Left ventricle myocardium inferior (tissue), 1 donor: ENCODE measurements around the gene ZBED5. TPM values are rescaled to one million over a fixed set of nuclear protein-coding genes. Genes with fewer than 3 reads are reported as not detected.
"Not testable (repeated sequence)": the region's sequence is repeated elsewhere in the genome, so short reads cannot be mapped to it uniquely, and the experiment has no call there.

Source experiments
- DNase-seq: peaks from one replicate; pipeline ENCODE4 v3.0.0-alpha.2; 2020
- H3K27ac ChIP-seq: fragments of 200-600 bp; replicated peaks from 2 replicates; pipeline ENCODE4 v1.8.0; 2021
- H3K27me3 ChIP-seq: fragments of 200-600 bp; 2 replicates; pipeline ENCODE4 v1.8.0; 2021; ENCODE audit warnings: low read depth
- H3K36me3 ChIP-seq: fragments of 200-600 bp; 2 replicates; pipeline ENCODE4 v1.8.0; 2021
- H3K4me1 ChIP-seq: fragments of 200-600 bp; 2 replicates; pipeline ENCODE4 v1.8.0; 2021
- H3K4me3 ChIP-seq: fragments of 200-600 bp; 2 replicates; pipeline ENCODE4 v1.8.0; 2021; ENCODE audit warnings: mild to moderate bottlenecking, moderate library complexity
- H3K9me3 ChIP-seq: fragments of 200-600 bp; replicated peaks from 2 replicates; pipeline ENCODE4 v1.8.0; 2021
- intact Hi-C: fragments of 100-400 bp; cut with micrococcal nuclease; formaldehyde crosslinking; loops from one replicate; pipeline ENCODE4 v1.11.0; 2022
- total RNA-seq: library from RNA; stranded (reverse); fragmentation: NEBNext Ultra II Directional; extraction: Animal tissue kit (Norgen Biotek cat#: 25700); gene quantifications from one replicate; pipeline ENCODE4 v1.2.1, GENCODE V29; 2021
- TF ChIP-seq, protein P1 (sequence below): fragments of 200-600 bp; IDR thresholded peaks from 2 replicates; pipeline ENCODE4 v1.8.0; 2021; ENCODE audit warnings: antibody characterized with exemption, mild to moderate bottlenecking, borderline replicate concordance
- donor health status: DM: no; HTN: yes; CAD: no; lungs with severe emphysema.

ZBED5 gene
- total RNA-seq, 1 donor from 2014 or later = 41.6 TPM

DNA sequence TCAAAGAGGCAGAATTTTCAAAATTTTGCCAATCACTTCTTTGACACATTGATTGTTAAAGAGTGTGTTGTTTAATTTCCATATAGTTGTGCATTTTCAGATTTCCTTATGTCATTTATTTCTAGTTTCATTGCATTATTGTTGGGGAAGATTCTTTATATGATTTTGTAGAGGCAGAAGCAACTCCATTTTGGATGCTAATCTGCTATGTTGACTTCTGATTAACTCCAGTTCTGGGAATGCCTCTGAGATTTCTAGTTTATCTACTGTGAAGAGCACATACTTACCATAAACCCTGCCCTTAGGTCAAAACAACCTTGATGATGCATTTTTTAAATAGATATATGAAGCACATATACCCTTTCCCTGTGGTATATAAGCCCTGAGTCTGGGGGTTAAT lies 29.5 kb upstream of the ZBED5 start:
- intact Hi-C loops = no loop called here
- Histone ChIP-seq H3K27ac (peak overlapping the region; percentile 69), H3K4me3 (no peak overlapping the region)

DNA sequence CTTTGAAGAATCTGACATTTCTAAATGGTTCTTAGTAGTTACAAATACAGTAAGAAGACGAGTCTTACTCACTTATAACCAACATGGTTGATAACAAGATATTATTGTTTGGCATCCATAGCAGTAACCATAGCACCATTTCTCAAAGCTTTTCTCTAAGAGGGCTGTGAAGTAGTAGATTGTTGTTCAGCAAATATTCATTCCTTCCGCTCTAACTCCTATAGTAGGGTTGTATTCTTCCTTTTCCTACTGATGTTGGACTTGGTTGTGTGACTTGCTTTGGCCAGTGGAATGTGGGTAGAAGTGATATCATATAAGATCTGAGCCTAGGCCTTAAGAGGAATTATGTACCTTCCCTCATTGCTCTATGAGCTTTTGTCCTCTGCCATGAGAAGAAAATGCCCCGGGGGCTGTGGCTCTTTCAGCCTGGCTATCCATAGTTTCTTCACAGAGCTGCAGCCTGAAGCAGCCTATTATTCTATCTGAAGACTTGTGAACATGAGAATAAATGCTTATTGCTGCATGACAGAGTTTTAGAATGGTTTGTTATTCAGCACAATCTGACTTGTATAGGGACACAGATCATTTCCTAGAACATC lies 28.9 kb upstream of the ZBED5 start:
- TF ChIP-seq, protein P1, sequence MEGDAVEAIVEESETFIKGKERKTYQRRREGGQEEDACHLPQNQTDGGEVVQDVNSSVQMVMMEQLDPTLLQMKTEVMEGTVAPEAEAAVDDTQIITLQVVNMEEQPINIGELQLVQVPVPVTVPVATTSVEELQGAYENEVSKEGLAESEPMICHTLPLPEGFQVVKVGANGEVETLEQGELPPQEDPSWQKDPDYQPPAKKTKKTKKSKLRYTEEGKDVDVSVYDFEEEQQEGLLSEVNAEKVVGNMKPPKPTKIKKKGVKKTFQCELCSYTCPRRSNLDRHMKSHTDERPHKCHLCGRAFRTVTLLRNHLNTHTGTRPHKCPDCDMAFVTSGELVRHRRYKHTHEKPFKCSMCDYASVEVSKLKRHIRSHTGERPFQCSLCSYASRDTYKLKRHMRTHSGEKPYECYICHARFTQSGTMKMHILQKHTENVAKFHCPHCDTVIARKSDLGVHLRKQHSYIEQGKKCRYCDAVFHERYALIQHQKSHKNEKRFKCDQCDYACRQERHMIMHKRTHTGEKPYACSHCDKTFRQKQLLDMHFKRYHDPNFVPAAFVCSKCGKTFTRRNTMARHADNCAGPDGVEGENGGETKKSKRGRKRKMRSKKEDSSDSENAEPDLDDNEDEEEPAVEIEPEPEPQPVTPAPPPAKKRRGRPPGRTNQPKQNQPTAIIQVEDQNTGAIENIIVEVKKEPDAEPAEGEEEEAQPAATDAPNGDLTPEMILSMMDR = no peak
- Histone ChIP-seq H3K36me3 (no peaks in the 10 kb centered on the region), H3K4me1 (peaks cover 28% of the 10 kb centered on the region), H3K27me3 (no peaks in the 10 kb centered on the region), H3K4me3 (no peak overlapping the region), H3K9me3 (peaks cover 18% of the 10 kb centered on the region), H3K27ac (peak overlapping the region; percentile 69)
- intact Hi-C loops = no loop called here
- DNase-seq = no peak

More for the DNA sequence above, 29.5 kb upstream of the ZBED5 start:
- TF ChIP-seq, protein P1 = no peak
- H3K36me3 ChIP-seq = no peaks in the 10 kb centered on the region
- H3K27me3 ChIP-seq = no peaks in the 10 kb centered on the region
- DNase-seq = no peak
- H3K4me1 ChIP-seq = peaks cover 32% of the 10 kb centered on the region
- peaks cover 18% of the 10 kb centered on the region for H3K9me3 ChIP-seq

DNA sequence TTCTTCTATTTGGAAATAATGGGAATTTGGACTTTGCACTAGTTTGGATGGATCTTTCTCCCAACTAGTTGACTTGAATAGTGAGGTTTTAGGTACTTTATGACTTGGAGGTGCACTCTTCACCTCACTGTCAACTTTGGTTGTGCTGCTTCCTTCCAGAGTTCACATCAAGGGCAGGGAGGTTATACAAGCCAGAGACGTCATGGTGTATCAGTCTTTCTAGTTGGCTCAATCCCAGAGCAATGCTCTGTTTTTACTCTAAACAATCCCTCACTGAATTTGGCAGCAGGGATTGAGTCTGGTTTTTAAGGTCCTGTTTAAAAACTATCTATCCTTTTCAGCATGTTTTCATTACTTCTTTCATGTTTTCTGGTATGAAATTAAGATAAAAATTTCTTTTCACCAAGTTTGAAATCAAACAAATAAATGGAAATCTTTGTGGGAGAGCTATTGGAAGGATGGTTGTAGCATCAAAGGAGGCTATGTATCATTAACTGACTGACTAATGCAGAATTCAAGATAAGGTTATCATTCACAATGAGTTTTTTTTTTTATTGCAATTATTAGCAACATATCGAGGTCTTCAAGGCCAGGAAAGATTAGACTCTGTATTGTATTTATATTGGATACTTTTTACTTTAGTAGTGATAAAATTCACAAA lies 28.0 kb upstream of the ZBED5 start:
- H3K27me3 ChIP-seq = no peaks in the 10 kb centered on the region
- no peaks in the 10 kb centered on the region for H3K36me3 ChIP-seq
- TF ChIP-seq, protein P1 = no peak
- peaks cover 18% of the 10 kb centered on the region for H3K9me3 ChIP-seq
- peak overlapping the region; percentile 69 for H3K27ac ChIP-seq
- no peak for DNase-seq
- intact Hi-C loops = no loop called here
- H3K4me1 ChIP-seq = peaks cover 28% of the 10 kb centered on the region
- no peak overlapping the region for H3K4me3 ChIP-seq

DNA sequence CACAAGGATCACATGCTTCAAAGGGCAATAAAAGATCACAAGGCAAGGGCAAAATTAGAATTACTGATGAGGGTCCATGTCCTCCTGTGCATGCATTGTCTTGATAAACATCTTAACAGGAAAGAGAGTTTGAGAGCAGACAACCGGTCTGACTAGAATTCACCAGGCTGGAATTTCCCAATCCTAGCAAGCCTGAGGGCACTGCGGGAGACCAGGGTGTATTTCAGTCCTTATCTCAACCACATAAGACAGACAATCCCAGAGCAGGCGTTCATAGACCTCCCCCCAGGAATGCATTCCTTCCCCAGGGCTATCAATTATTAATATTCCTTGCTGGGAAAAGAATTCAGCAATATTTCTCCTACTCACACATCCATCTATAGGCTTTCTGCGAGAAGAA lies 26.4 kb upstream of the ZBED5 start:
- H3K27ac ChIP-seq, H3K27me3 ChIP-seq, intact Hi-C loops, H3K36me3 ChIP-seq, H3K9me3 ChIP-seq, H3K4me3 ChIP-seq, DNase-seq: not testable (repeated sequence)
- H3K4me1 ChIP-seq = peaks cover 28% of the 10 kb centered on the region

DNA sequence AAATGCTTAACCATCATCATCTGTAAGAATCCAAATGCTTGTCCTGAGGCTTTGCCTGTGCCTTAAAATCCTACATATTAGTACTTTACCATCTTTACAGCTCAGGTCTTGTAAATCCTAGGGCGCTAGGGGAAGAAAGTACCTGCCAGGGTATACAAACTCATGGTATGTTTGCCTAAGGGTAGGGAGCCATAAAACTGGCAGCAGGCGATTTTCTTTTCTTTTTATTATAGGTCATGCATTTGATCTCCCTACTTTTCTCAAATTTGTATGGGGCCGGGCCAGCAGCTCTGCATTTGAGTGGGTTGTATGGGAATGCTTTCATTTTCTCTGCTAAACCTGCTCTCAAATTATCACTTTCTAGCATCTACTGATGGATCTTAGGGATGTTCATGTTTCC lies 24.0 kb upstream of the ZBED5 start:
- intact Hi-C loops = no loop called here
- peaks cover 10% of the 10 kb centered on the region for H3K9me3 ChIP-seq
- H3K4me1 ChIP-seq = peaks cover 30% of the 10 kb centered on the region
- H3K4me3 ChIP-seq = no peak overlapping the region
- H3K27ac ChIP-seq = no peak overlapping the region
- DNase-seq = no peak
- TF ChIP-seq, protein P1 = no peak
- no peaks in the 10 kb centered on the region for H3K36me3 ChIP-seq
- H3K27me3 ChIP-seq = no peaks in the 10 kb centered on the region
